ENCODE results near the gene PKNOX2. TPM values are rescaled to one million over a fixed set of nuclear protein-coding genes. Genes with fewer than 3 reads are reported as not detected.

Gene PKNOX2
- total and polyA plus RNA-seq, 7 donors = 0.23 to 4.7 (median 1.4) TPM

GRCh38 chr11:125379981-125380380 lies 215.4 kb downstream of the PKNOX2 start:
- Histone ChIP-seq H3K27me3 (no peaks in the 10 kb centered on the region), H3K9me3 (no peaks in the 10 kb centered on the region), H3K4me1 (peaks cover 0 to 25% (median 17%) of the 10 kb centered on the region in 4 donors), H3K36me3 (no peaks in the 10 kb centered on the region), H3K4me3 (no peak overlapping the region), H3K27ac (no peak overlapping the region)
- WGBS, 2 donors = 70 to 71% methylated on average over 14 of the region's 14 CpGs
- no peak for DNase-seq
- TF ChIP-seq EP300 (IDR thresholded peaks at IDR 0.05) = no peak
- TF ChIP-seq CTCF (IDR thresholded peaks at IDR 0.05) = no peak
- no peak for TF ChIP-seq POLR2A (IDR thresholded peaks at IDR 0.05)
- no peak for TF ChIP-seq POLR2AphosphoS5 (IDR thresholded peaks at IDR 0.05)
- intact Hi-C loops (cut with DNase I) = no loop called here

- no peak for TF ChIP-seq POLR2AphosphoS5 (IDR thresholded peaks at IDR 0.05)
- no peak for TF ChIP-seq CTCF (IDR thresholded peaks at IDR 0.05)
- no peak for TF ChIP-seq POLR2A (IDR thresholded peaks at IDR 0.05)
- no peak for TF ChIP-seq EP300 (IDR thresholded peaks at IDR 0.05)
- H3K27me3 ChIP-seq = no peaks in the 10 kb centered on the region
- H3K36me3 ChIP-seq = no peaks in the 10 kb centered on the region
- H3K27ac ChIP-seq = no peak overlapping the region
- DNase-seq = no peak
- 86% methylated on average over 9 of the region's 9 CpGs for WGBS, 2 donors
- no peak overlapping the region for H3K4me3 ChIP-seq
- intact Hi-C loops (cut with DNase I) = no loop called here
- peaks cover 0 to 19% (median 12%) of the 10 kb centered on the region in 4 donors for H3K4me1 ChIP-seq
- H3K9me3 ChIP-seq = no peaks in the 10 kb centered on the region
Measured at GRCh38 chr11:125380756-125381445, 216.3 kb downstream of the PKNOX2 start.

GRCh38 chr11:125381499-125382044 lies 217.0 kb downstream of the PKNOX2 start:
- TF ChIP-seq POLR2A (IDR thresholded peaks at IDR 0.05) = no peak
- TF ChIP-seq CTCF (IDR thresholded peaks at IDR 0.05) = no peak
- TF ChIP-seq EP300 (IDR thresholded peaks at IDR 0.05) = no peak
- no peak for TF ChIP-seq POLR2AphosphoS5 (IDR thresholded peaks at IDR 0.05)
- Histone ChIP-seq H3K36me3 (no peaks in the 10 kb centered on the region), H3K27ac (no peak overlapping the region), H3K4me1 (peaks cover 0 to 12% (median 5%) of the 10 kb centered on the region in 4 donors), H3K9me3 (no peaks in the 10 kb centered on the region), H3K4me3 (no peak overlapping the region), H3K27me3 (no peaks in the 10 kb centered on the region)
- no peak for DNase-seq
- intact Hi-C loops (cut with DNase I) = no loop called here
- 82 to 86% methylated on average over 7 of the region's 7 CpGs for WGBS, 2 donors

- H3K36me3 ChIP-seq = no peaks in the 10 kb centered on the region
- no peaks in the 10 kb centered on the region for H3K9me3 ChIP-seq
- intact Hi-C loops (cut with DNase I) = no loop called here
- H3K27ac ChIP-seq = no peak overlapping the region
- H3K4me1 ChIP-seq = peaks cover 0 to 9% (median 0%) of the 10 kb centered on the region in 4 donors
- H3K4me3 ChIP-seq = no peak overlapping the region
- TF ChIP-seq EP300 (IDR thresholded peaks at IDR 0.05) = no peak
- no peak for TF ChIP-seq CTCF (IDR thresholded peaks at IDR 0.05)
- TF ChIP-seq POLR2AphosphoS5 (IDR thresholded peaks at IDR 0.05) = no peak
- no peak for TF ChIP-seq POLR2A (IDR thresholded peaks at IDR 0.05)
- WGBS, 2 donors = 64 to 76% methylated on average over 12 of the region's 12 CpGs
- no peak for DNase-seq
- no peaks in the 10 kb centered on the region for H3K27me3 ChIP-seq
Measured at GRCh38 chr11:125382314-125382791, 217.8 kb downstream of the PKNOX2 start.

Data from sigmoid colon (tissue), 7 donors.